HEK293 (cell line): ENCODE results near the gene ZNF426.
A peak's percentile ranks its signal among the peaks of the same experiment; 100 is the strongest.

ENCODE experiments used
- CTCF ChIA-PET: fragments of 350-600 bp; formaldehyde crosslinking; extraction: SDS; loops from one replicate; lab custom pipeline; 2021; ENCODE audit warnings: antibody characterized with exemption; lab: Yijun Ruan, JAX
- POLR2A ChIA-PET: fragments of 300-600 bp; formaldehyde crosslinking; extraction: SDS; loops from one replicate; lab custom pipeline; 2020; ENCODE audit warnings: antibody characterized with exemption, inconsistent platforms; lab: Yijun Ruan, JAX
- H3K27ac ChIP-seq: fragments of 200-500 bp; sonication (Bioruptor generic); 2 replicates; pipeline ENCODE4 v1.5.1; 2014; ENCODE audit warnings: low read depth, low read length, control low read depth, inconsistent platforms; ENCODE audit errors: extremely low read depth
- H3K36me3 ChIP-seq, 2 experiments: fragments of 200-500 bp in 1 of 2; sonication (Bioruptor generic) in 1 of 2; 1 replicate in 1 of 2; 2 replicates in 1 of 2; pipeline ENCODE4 v1.5.1; 2014 to 2017; ENCODE audit warnings: inconsistent platforms in 2 of 2, low read length in 2 of 2; ENCODE audit not compliant: control insufficient read depth in 2 of 2, insufficient read depth in 1 of 2
- H3K4me1 ChIP-seq: fragments of 200-500 bp; sonication (Bioruptor generic); 2 replicates; pipeline ENCODE4 v1.5.1; 2014; ENCODE audit warnings: mild to moderate bottlenecking, low read length, inconsistent platforms; ENCODE audit not compliant: control insufficient read depth, insufficient read depth
- H3K4me3 ChIP-seq: 2 replicates; pipeline ENCODE4 v1.5.1; 2011; ENCODE audit warnings: low read depth, mild to moderate bottlenecking, control low read depth, low read length, moderate library complexity
- H3K9me3 ChIP-seq: fragments of 200-500 bp; sonication (Bioruptor generic); 2 replicates; pipeline ENCODE4 v1.5.1; 2014; ENCODE audit warnings: low read depth, low read length, inconsistent platforms; ENCODE audit not compliant: control insufficient read depth, insufficient read depth
- EGR2 ChIP-seq: fragments of 450-650 bp; formaldehyde crosslinking; IDR thresholded peaks from 2 replicates; pipeline ENCODE4 v1.5.1; 2016; ENCODE audit warnings: low read depth, missing biosample characterization, missing genetic modification characterization
- GLI2 ChIP-seq: fragments of 450-650 bp; formaldehyde crosslinking; IDR thresholded peaks from 2 replicates; pipeline ENCODE4; 2017; ENCODE audit warnings: missing biosample characterization, missing genetic modification characterization, low read depth, borderline replicate concordance
- HOXD13 ChIP-seq: sonication (generic); formaldehyde crosslinking; IDR thresholded peaks from 2 replicates; pipeline ENCODE4 v1.8.0; 2022; ENCODE audit warnings: missing genetic modification reagents, borderline replicate concordance
- SETDB1 ChIP-seq: IDR thresholded peaks from one replicate; pipeline ENCODE4 v1.6.1; 2017; ENCODE audit warnings: mild to moderate bottlenecking, low read length, moderate library complexity, mixed read lengths; ENCODE audit not compliant: insufficient read length
- TRIM28 ChIP-seq: IDR thresholded peaks from 2 replicates; pipeline ENCODE4 v1.6.1; 2011; ENCODE audit warnings: low read length, control low read depth, borderline replicate concordance
- ZFP3 ChIP-seq: fragments of 450-650 bp; formaldehyde crosslinking; IDR thresholded peaks from 2 replicates; pipeline ENCODE4 v1.5.1; 2016; ENCODE audit warnings: low read depth, missing biosample characterization, missing genetic modification characterization
- ZFP41 ChIP-seq: fragments of 450-650 bp; formaldehyde crosslinking; IDR thresholded peaks from 2 replicates; pipeline ENCODE4 v1.5.1; 2016; ENCODE audit warnings: missing biosample characterization, missing genetic modification characterization, borderline replicate concordance
- ZNF155 ChIP-seq: fragments of 450-650 bp; formaldehyde crosslinking; IDR thresholded peaks from 2 replicates; pipeline ENCODE4 v1.5.1; 2016; ENCODE audit warnings: missing biosample characterization, missing genetic modification characterization
- ZNF274 ChIP-seq, 2 experiments: fragments of 200-500 bp in 1 of 2; fragments of 450-650 bp in 1 of 2; sonication (Bioruptor generic) in 1 of 2; formaldehyde crosslinking in 1 of 2; IDR thresholded peaks; 2 replicates each; pipeline versions ENCODE4 v1.5.1 to v1.6.1; 2014 to 2016; ENCODE audit warnings: borderline replicate concordance in 1 of 2, inconsistent platforms in 1 of 2, low read length in 1 of 2, missing biosample characterization in 1 of 2, missing genetic modification characterization in 1 of 2
- TF ChIP-seq, protein P1 (sequence below): fragments of 450-650 bp; formaldehyde crosslinking; IDR thresholded peaks from 2 replicates; pipeline ENCODE4 v1.5.1; 2016; ENCODE audit warnings: missing biosample characterization, missing genetic modification characterization
- TF ChIP-seq, protein P2 (sequence below): fragments of 450-650 bp; formaldehyde crosslinking; IDR thresholded peaks from 2 replicates; pipeline ENCODE4 v1.5.1; 2017; ENCODE audit warnings: missing biosample characterization, missing genetic modification characterization
- TF ChIP-seq, protein P3 (sequence below): fragments of 450-650 bp; formaldehyde crosslinking; IDR thresholded peaks from 2 replicates; pipeline ENCODE4 v1.5.1; 2016; ENCODE audit warnings: missing biosample characterization, missing genetic modification characterization
- TF ChIP-seq, protein P4 (sequence below): fragments of 450-650 bp; formaldehyde crosslinking; IDR thresholded peaks from 2 replicates; pipeline ENCODE4 v1.5.1; 2016; ENCODE audit warnings: missing biosample characterization, missing genetic modification characterization
- TF ChIP-seq, protein P5 (sequence below): fragments of 450-650 bp; formaldehyde crosslinking; IDR thresholded peaks from 2 replicates; pipeline ENCODE4 v1.5.1; 2016; ENCODE audit warnings: missing biosample characterization, missing genetic modification characterization

ZNF426 gene

DNA sequence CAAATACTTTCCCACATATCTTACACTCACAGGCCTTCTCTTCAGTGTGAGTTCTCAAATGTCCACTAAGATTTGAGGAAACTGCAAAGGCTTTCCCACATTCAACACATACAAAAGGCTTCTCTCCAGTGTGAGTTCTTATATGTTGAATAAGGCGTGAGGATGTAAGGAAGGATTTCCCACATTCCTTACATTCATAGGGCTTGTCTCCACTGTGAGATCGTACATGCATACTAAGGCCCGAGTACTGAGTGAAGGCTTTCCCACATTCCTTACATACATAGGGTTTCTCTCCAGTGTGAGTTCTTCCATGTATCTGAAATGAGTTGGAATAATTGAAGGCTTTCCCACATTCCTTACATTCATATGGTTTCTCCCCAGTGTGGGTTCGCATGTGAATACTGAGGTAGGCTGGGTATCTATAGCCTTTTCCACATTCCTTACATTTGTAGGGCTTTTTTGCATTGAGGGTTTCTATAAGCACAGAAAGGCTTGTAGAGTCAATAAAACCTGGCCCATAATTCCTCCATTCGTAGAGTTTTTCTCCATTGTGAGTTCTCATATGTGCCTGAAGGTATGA is 9.6 kb downstream of the ZNF426 start:
- no peak overlapping the region for H3K27ac ChIP-seq
- TF ChIP-seq ZFP41 (tag by site-specific recombination) (no peak), ZFP3 (tag by site-specific recombination) (no peak), HOXD13 (no peak), SETDB1 (peak; percentile 100), TRIM28 (peak; percentile 85), ZNF155 (tag by site-specific recombination) (no peak), ZNF274 (IDR thresholded peaks at IDR 0.05; ENCODE audit: low read length) (no peak), ZNF274 (tag by site-specific recombination; IDR thresholded peaks at IDR 0.05; ENCODE audit: borderline replicate concordance) (peak; percentile 93), EGR2 (tag by site-specific recombination) (no peak), GLI2 (no peak)
- TF ChIP-seq, protein P1, sequence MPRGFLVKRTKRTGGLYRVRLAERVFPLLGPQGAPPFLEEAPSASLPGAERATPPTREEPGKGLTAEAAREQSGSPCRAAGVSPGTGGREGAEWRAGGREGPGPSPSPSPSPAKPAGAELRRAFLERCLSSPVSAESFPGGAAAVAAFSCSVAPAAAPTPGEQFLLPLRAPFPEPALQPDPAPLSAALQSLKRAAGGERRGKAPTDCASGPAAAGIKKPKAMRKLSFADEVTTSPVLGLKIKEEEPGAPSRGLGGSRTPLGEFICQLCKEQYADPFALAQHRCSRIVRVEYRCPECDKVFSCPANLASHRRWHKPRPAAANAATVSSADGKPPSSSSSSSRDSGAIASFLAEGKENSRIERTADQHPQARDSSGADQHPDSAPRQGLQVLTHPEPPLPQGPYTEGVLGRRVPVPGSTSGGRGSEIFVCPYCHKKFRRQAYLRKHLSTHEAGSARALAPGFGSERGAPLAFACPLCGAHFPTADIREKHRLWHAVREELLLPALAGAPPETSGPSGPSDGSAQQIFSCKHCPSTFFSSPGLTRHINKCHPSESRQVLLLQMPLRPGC (tag by site-specific recombination) = no peak
- TF ChIP-seq, protein P2, sequence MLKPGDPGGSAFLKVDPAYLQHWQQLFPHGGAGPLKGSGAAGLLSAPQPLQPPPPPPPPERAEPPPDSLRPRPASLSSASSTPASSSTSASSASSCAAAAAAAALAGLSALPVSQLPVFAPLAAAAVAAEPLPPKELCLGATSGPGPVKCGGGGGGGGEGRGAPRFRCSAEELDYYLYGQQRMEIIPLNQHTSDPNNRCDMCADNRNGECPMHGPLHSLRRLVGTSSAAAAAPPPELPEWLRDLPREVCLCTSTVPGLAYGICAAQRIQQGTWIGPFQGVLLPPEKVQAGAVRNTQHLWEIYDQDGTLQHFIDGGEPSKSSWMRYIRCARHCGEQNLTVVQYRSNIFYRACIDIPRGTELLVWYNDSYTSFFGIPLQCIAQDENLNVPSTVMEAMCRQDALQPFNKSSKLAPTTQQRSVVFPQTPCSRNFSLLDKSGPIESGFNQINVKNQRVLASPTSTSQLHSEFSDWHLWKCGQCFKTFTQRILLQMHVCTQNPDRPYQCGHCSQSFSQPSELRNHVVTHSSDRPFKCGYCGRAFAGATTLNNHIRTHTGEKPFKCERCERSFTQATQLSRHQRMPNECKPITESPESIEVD (tag by site-specific recombination) = no peak
- TF ChIP-seq, protein P3, sequence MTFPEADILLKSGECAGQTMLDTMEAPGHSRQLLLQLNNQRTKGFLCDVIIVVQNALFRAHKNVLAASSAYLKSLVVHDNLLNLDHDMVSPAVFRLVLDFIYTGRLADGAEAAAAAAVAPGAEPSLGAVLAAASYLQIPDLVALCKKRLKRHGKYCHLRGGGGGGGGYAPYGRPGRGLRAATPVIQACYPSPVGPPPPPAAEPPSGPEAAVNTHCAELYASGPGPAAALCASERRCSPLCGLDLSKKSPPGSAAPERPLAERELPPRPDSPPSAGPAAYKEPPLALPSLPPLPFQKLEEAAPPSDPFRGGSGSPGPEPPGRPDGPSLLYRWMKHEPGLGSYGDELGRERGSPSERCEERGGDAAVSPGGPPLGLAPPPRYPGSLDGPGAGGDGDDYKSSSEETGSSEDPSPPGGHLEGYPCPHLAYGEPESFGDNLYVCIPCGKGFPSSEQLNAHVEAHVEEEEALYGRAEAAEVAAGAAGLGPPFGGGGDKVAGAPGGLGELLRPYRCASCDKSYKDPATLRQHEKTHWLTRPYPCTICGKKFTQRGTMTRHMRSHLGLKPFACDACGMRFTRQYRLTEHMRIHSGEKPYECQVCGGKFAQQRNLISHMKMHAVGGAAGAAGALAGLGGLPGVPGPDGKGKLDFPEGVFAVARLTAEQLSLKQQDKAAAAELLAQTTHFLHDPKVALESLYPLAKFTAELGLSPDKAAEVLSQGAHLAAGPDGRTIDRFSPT = no peak
- TF ChIP-seq, protein P4, sequence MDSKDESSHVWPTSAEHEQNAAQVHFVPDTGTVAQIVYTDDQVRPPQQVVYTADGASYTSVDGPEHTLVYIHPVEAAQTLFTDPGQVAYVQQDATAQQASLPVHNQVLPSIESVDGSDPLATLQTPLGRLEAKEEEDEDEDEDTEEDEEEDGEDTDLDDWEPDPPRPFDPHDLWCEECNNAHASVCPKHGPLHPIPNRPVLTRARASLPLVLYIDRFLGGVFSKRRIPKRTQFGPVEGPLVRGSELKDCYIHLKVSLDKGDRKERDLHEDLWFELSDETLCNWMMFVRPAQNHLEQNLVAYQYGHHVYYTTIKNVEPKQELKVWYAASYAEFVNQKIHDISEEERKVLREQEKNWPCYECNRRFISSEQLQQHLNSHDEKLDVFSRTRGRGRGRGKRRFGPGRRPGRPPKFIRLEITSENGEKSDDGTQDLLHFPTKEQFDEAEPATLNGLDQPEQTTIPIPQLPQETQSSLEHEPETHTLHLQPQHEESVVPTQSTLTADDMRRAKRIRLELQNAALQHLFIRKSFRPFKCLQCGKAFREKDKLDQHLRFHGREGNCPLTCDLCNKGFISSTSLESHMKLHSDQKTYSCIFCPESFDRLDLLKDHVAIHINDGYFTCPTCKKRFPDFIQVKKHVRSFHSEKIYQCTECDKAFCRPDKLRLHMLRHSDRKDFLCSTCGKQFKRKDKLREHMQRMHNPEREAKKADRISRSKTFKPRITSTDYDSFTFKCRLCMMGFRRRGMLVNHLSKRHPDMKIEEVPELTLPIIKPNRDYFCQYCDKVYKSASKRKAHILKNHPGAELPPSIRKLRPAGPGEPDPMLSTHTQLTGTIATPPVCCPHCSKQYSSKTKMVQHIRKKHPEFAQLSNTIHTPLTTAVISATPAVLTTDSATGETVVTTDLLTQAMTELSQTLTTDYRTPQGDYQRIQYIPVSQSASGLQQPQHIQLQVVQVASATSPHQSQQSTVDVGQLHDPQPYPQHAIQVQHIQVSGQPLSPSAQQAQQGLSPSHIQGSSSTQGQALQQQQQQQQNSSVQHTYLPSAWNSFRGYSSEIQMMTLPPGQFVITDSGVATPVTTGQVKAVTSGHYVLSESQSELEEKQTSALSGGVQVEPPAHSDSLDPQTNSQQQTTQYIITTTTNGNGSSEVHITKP = no peak
- TF ChIP-seq, protein P5, sequence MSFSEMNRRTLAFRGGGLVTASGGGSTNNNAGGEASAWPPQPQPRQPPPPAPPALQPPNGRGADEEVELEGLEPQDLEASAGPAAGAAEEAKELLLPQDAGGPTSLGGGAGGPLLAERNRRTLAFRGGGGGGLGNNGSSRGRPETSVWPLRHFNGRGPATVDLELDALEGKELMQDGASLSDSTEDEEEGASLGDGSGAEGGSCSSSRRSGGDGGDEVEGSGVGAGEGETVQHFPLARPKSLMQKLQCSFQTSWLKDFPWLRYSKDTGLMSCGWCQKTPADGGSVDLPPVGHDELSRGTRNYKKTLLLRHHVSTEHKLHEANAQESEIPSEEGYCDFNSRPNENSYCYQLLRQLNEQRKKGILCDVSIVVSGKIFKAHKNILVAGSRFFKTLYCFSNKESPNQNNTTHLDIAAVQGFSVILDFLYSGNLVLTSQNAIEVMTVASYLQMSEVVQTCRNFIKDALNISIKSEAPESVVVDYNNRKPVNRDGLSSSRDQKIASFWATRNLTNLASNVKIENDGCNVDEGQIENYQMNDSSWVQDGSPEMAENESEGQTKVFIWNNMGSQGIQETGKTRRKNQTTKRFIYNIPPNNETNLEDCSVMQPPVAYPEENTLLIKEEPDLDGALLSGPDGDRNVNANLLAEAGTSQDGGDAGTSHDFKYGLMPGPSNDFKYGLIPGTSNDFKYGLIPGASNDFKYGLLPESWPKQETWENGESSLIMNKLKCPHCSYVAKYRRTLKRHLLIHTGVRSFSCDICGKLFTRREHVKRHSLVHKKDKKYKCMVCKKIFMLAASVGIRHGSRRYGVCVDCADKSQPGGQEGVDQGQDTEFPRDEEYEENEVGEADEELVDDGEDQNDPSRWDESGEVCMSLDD = no peak
- TF ChIP-seq, all 188 proteins: peak for 3
- ChIA-PET POLR2A (no interaction called here), CTCF (interaction anchor here (0.7 kb wide), 1 partner anchor 943 kb away, joined by 3 read pairs; no protein-coding TSS in a partner anchor)
- no peaks in the 10 kb centered on the region for H3K9me3 ChIP-seq
- no peaks in the 10 kb centered on the region for H3K4me1 ChIP-seq
- peaks cover 39 to 84% of the 10 kb centered on the region in 2 experiments for H3K36me3 ChIP-seq
- no peak overlapping the region for H3K4me3 ChIP-seq
